ENCODE results near the gene DIP2A. TPM values are rescaled to one million over a fixed set of nuclear protein-coding genes. Genes with fewer than 3 reads are reported as not detected.

Gene DIP2A
- total and polyA plus RNA-seq, 2 of the 13 experiments (the other 11 are each of a cell fraction or from before 2014, with no cell fraction given), result 18.5 to 37.6 TPM

- TF ChIP-seq ZBTB40 (IDR thresholded peaks at IDR 0.05) (no peak), ZBTB40 (CRISPR knock-in tag; IDR thresholded peaks at IDR 0.05) (no peak; the same call in 1 of the 2 replicates), ZNF274 (CRISPR knock-in tag; IDR thresholded peaks at IDR 0.05) (no peak), ZNF678 (CRISPR knock-in tag; IDR thresholded peaks at IDR 0.05) (no peak), TMF1 (CRISPR knock-in tag; IDR thresholded peaks at IDR 0.05; ENCODE audit: low read depth) (no peak), ZNF142 (CRISPR knock-in tag; IDR thresholded peaks at IDR 0.05) (no peak; the same call in 1 of the 2 replicates), SP4 (CRISPR knock-in tag; IDR thresholded peaks at IDR 0.05) (no peak)
- TF ChIP-seq, protein P1, sequence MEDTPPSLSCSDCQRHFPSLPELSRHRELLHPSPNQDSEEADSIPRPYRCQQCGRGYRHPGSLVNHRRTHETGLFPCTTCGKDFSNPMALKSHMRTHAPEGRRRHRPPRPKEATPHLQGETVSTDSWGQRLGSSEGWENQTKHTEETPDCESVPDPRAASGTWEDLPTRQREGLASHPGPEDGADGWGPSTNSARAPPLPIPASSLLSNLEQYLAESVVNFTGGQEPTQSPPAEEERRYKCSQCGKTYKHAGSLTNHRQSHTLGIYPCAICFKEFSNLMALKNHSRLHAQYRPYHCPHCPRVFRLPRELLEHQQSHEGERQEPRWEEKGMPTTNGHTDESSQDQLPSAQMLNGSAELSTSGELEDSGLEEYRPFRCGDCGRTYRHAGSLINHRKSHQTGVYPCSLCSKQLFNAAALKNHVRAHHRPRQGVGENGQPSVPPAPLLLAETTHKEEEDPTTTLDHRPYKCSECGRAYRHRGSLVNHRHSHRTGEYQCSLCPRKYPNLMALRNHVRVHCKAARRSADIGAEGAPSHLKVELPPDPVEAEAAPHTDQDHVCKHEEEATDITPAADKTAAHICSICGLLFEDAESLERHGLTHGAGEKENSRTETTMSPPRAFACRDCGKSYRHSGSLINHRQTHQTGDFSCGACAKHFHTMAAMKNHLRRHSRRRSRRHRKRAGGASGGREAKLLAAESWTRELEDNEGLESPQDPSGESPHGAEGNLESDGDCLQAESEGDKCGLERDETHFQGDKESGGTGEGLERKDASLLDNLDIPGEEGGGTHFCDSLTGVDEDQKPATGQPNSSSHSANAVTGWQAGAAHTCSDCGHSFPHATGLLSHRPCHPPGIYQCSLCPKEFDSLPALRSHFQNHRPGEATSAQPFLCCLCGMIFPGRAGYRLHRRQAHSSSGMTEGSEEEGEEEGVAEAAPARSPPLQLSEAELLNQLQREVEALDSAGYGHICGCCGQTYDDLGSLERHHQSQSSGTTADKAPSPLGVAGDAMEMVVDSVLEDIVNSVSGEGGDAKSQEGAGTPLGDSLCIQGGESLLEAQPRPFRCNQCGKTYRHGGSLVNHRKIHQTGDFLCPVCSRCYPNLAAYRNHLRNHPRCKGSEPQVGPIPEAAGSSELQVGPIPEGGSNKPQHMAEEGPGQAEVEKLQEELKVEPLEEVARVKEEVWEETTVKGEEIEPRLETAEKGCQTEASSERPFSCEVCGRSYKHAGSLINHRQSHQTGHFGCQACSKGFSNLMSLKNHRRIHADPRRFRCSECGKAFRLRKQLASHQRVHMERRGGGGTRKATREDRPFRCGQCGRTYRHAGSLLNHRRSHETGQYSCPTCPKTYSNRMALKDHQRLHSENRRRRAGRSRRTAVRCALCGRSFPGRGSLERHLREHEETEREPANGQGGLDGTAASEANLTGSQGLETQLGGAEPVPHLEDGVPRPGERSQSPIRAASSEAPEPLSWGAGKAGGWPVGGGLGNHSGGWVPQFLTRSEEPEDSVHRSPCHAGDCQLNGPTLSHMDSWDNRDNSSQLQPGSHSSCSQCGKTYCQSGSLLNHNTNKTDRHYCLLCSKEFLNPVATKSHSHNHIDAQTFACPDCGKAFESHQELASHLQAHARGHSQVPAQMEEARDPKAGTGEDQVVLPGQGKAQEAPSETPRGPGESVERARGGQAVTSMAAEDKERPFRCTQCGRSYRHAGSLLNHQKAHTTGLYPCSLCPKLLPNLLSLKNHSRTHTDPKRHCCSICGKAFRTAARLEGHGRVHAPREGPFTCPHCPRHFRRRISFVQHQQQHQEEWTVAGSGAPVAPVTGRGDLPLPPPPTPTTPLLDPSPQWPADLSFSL (CRISPR knock-in tag; IDR thresholded peaks at IDR 0.05), result no peak
Observed at GRCh38 chr21:46457801-46458314, 833 bp upstream of the DIP2A start (continued).

Measured in HepG2 (cell line).